ENCODE results near the gene WNT9A. TPM values are rescaled to one million over a fixed set of nuclear protein-coding genes. Genes with fewer than 3 reads are reported as not detected.

WNT9A gene
- total RNA-seq (1 to 10 TPM in 5 of 9 donors, under 1 TPM in 4; 0.28 to 2.9 (median 1.6) TPM), polyA plus RNA-seq (1 to 10 TPM in 1 of 3 donors, under 1 TPM in 2; 0.18 to 1.1 (median 0.64) TPM)
- long read RNA-seq, donor 1: 0 reads
- long read RNA-seq, donor 2: 0 reads
- long read RNA-seq, donor 3: 0 reads
- long read RNA-seq, donor 4: 0 reads
- long read RNA-seq, donor 5, partial matches to known transcripts: 0 of 3 reads
- long read RNA-seq, donor 5, other reads (novel, unspliced or antisense): 2 of 3 reads
- long read RNA-seq, donor 6: 0 reads
- long read RNA-seq, donor 7: 0 reads
- long read RNA-seq, donor 8, partial matches to known transcripts: 0 of 1 reads
- long read RNA-seq, donor 8, other reads (novel, unspliced or antisense): 0 of 1 reads
- long read RNA-seq, donor 9: 0 reads
- long read RNA-seq, donor 10: 0 reads

GRCh38 chr1:227947676-227948492 lies at the start of gene WNT9A:
Gene WNT9A, minus strand, starts transcription at chr1:227947932. Its CDS starts 45 bp downstream, at chr1:227947887.
- DNase-seq: peak; percentile 23 to 53 (median 36)
- H3K27ac ChIP-seq: peak within 1 kb of the TSS; percentile 33 to 77 (median 69)
- intact Hi-C loops (cut with DNase I): loop anchor here (2.0 to 5.0 kb wide), 3 partner anchors 183 to 466 kb away; no protein-coding TSS in a partner anchor

GRCh38 chr1:227996187-227996950 lies 48.6 kb upstream of the WNT9A start:
- peak in 3 of 7 donors; percentile 8 to 40 (median 13) for DNase-seq
- 10 to 13% (median 13%) methylated on average over 1 of the region's 1 CpG for WGBS, 4 donors
- H3K36me3 ChIP-seq (replicated peaks in 1 of 2): no peaks in the 10 kb centered on the region
- TF ChIP-seq POLR2A (IDR thresholded peaks at IDR 0.05) (no peak), CTCF (IDR thresholded peaks at IDR 0.05) (no peak)
- no peaks in the 10 kb centered on the region for H3K27me3 ChIP-seq
- intact Hi-C loops (cut with DNase I): loop anchor here in 1 of 2 donors (5.0 kb wide), 1 partner anchor 521 kb away; no protein-coding TSS in a partner anchor
- no peaks in the 10 kb centered on the region for H3K4me1 ChIP-seq (replicated peaks in 1 of 2)
- H3K9me3 ChIP-seq (replicated peaks in 1 of 3): peaks cover 0 to 5% (median 0%) of the 10 kb centered on the region in 3 donors
- H3K27ac ChIP-seq: no peak overlapping the region
- no peak overlapping the region for H3K4me3 ChIP-seq

More at GRCh38 chr1:227947676-227948492, at the start of gene WNT9A:
- Histone ChIP-seq H3K27me3 (no peaks in the 10 kb centered on the region), H3K9me3 (replicated peaks in 1 of 3) (no peaks in the 10 kb centered on the region), H3K36me3 (replicated peaks in 1 of 2) (no peaks in the 10 kb centered on the region), H3K4me1 (replicated peaks in 1 of 2) (peaks cover 24 to 28% of the 10 kb centered on the region in 2 donors), H3K4me3 (peak within 1 kb of the TSS in 2 of 4 donors; percentile 9 to 62)
- TF ChIP-seq CTCF (IDR thresholded peaks at IDR 0.05) (no peak), POLR2A (IDR thresholded peaks at IDR 0.05) (peak in 1 of 2 donors; percentile 34)
- WGBS, 4 donors: 0 to 9% (median 1%) methylated on average over 9 to 119 of the region's 120 CpGs

- H3K9me3 ChIP-seq (replicated peaks in 1 of 3): peaks cover 0 to 5% (median 0%) of the 10 kb centered on the region in 3 donors
- H3K4me1 ChIP-seq (replicated peaks in 1 of 2): no peaks in the 10 kb centered on the region
- H3K4me3 ChIP-seq: no peak overlapping the region
- 58 to 74% (median 66%) methylated on average over 5 to 7 of the region's 7 CpGs for WGBS, 4 donors
- no peak overlapping the region for H3K27ac ChIP-seq
- intact Hi-C loops (cut with DNase I): loop anchor here in 1 of 2 donors (5.0 kb wide), 1 partner anchor 523 kb away; no protein-coding TSS in a partner anchor
- no peaks in the 10 kb centered on the region for H3K27me3 ChIP-seq
- DNase-seq: peak in 2 of 7 donors; percentile 2 to 5
- TF ChIP-seq CTCF (IDR thresholded peaks at IDR 0.05) (no peak), POLR2A (IDR thresholded peaks at IDR 0.05) (no peak)
- H3K36me3 ChIP-seq (replicated peaks in 1 of 2): no peaks in the 10 kb centered on the region
Observed at GRCh38 chr1:227994632-227995300, 47.0 kb upstream of the WNT9A start.
